Esophagus mucosa (tissue), 1 donor: Measurements from ENCODE around the gene NDUFB8. TPM values are rescaled to one million over a fixed set of nuclear protein-coding genes. Genes with fewer than 3 reads are reported as not detected.
A peak's percentile ranks its signal among the peaks of the same experiment; 100 is the strongest.

Source experiments
- ATAC-seq: fragments of 200-7000 bp; cut with Tn5 transposase; one replicate; pipeline ENCODE4 v1.9.1; 2020
- total RNA-seq: library from RNA; stranded (reverse); gene quantifications from one replicate; pipeline ENCODE4 v1.2.4, GENCODE V29; 2023
- donor health status: DM: yes; HTN: yes; CAD: no.

The NDUFB8 gene
- total RNA-seq, 1 donor from 2014 or later, result 144 TPM

DNA sequence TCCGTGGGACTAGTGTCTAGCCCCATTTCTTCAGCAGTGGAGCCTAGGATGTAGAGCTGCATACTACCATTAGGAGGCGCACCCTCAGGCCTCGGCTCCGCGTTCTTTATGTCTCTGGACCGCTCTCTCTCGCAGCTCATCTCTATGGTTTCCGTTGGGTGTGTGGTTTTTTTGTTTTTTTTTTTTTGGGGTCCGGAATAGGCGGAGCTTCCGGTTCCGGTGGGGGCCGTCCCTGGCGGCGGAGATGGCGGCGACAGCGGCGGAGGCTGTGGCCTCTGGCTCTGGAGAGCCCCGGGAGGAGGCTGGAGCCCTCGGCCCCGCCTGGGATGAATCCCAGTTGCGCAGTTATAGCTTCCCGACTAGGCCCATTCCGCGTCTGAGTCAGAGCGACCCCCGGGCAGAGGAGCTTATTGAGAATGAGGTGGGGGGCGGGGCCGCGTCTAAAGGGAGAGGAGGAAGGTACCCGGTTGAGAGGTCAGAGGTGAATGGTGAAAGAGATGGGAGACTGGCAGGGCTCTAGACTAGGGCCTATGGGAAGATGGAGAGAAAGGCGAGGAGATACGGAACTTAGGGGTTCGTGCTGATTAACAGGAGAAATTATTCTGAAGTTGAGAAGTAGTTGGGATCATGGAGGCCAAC lies 6.2 kb upstream of the NDUFB8 start, which contains the start of gene HIF1AN:
TSS of gene HIF1AN (plus strand) at position 229 of the 639 bp plus-strand sequence. CDS start at position 245, 16 bp downstream.
- ATAC-seq, result peak; percentile 99

- no peak for ATAC-seq
Observed at GRCh38 chr10:100535338-100535714, 5.7 kb upstream of the NDUFB8 start.

DNA sequence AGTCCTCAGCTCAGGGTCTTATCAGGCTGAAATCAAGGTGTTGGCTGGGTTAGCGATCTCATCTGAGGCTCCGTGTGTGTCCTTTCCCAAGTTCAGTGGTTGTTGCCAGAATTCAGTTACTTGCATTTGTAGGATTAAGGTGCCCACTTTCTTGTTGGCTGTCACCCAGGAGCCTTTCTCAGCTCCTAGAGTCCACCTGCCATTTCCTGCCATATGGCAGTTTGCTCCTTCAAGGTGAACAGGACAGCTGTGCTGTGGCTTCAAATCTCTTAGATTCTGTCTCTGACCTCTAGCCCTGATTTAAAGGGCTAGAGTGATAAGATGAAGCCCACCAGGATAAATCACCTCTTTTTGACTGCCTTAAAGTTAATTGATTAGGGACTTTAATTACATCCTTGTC lies 5.1 kb upstream of the NDUFB8 start:
- ATAC-seq, result no peak

- ATAC-seq, result no peak
Observed at GRCh38 chr10:100531761-100532160, 2.1 kb upstream of the NDUFB8 start.

GRCh38 chr10:100528921-100529474 lies 673 bp downstream of the NDUFB8 start:
- no peak for ATAC-seq

DNA sequence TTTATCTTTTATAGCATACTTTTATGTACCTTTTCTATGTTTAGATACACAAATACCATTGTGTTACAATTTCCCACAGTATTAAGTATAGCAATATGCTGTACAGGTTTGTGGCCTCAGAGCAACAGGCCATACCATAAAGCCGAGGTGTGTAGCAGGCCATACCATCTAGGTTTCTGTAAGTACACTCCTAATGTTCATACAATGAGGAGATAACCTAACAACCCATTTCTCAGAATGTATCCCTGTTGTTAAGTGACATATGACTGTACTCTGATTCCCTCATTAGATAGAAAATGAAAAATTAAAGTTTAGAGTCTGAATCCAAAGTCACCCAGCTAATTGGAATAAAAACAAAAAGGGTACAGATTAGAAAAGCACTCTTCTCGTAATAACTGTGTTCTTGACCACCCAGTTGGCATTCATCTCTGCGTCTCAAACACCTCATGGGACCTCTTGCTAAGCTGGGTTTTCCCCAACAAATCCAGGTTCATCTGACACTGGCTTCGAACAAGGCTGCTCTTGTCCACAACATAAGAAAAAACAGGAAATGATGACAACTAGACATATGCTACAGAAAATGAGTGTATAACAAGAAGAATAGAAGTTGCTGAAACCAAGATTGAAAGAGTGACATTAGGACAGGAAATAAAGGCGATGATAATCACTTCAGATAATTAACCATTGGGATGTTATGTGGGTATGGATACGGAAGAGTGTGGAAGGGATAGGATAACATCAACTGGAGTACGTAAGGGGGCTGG lies 1.4 kb downstream of the NDUFB8 start:
- no peak for ATAC-seq

DNA sequence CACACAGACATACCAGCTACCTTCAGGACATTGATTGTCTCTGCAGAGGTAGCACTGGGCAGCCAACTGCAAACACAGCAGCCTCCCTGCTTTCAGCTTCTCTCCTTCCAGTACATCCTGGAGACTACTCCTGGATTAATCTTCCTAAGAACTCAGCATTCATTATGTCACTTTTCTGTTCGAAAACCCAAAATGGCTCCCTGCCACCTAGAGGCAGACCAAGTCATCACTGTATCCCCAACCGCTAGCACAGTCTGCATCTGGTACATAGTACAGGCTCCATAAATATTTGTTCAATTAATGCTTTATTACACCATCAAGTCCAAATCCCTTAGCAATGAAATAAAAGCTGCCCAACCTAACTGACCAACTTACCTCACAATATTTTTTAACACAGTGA lies 5.0 kb downstream of the NDUFB8 start:
- ATAC-seq, result no peak

GRCh38 chr10:100524206-100524605 lies 5.5 kb downstream of the NDUFB8 start:
- no peak for ATAC-seq

GRCh38 chr10:100522945-100523344 lies 6.7 kb downstream of the NDUFB8 start:
- ATAC-seq, result no peak

DNA sequence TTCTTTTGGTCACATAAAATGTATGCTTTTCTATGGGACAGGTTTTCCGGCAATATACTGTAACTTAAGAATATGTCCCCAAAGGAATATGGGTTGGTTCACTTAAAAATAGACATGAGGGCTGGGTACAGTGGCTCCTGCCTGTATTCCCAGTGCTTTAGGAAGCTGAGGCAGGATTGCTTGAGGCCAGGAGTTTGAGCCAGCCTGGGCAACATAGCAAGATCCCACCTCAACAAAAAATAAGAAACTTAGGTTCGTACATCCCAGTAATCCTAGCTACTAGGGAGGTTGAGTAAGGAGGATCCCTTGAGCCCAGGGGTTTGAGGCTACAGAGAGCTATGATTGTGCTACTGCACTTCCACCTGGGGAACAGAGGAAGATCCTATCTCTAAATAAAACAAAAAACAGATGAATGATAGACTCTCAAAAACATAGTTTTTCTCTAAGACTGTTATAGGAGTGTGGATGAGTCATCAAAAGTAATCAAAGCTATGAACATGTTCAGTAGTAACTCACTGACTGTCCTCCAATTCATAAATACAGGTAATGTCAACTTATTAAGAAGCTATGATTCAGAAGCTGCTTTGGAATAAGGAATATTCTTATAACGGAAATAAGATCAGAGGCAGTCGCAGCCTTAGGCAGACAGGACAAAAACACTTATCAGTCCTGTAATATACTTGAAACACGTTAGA lies 7.4 kb downstream of the NDUFB8 start:
- no peak for ATAC-seq

- ATAC-seq, result no peak
Observed at GRCh38 chr10:100520811-100521210, 8.9 kb downstream of the NDUFB8 start.

DNA sequence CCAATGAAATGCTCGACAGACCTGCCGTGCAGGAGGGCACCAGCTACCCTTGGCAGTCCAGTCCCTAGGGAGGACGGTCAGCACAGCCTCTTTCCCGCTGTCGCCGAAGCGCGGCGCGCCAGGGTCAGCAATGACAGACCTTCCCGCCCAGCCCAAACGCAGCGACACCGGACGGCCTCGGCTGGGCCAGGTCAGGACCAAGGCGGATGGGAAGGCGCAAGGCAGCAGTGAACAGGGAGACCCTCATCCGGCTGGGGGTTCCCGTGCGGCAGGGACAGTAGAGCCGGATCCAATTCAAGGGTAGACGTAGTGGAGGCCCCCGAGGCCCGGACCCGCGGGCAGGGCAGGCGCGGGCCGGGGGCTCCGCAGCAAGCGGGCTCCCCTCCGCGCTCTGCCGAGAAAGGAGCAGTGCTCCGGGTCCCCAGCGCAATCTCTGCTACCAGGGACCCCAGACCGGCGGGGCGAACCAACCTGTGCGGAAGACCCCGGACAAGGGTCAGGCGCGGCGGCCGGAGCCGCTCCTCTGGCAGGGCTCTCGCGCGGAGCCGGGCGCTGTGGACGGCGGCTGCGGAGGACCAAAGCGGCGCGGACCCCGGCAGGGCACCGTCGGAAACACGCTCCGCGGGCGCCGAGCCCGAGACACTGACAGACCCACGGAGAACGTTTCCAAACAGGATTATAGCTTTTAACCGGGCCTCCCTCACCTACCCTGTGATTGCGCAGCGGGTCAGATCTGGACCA lies 10.2 kb downstream of the NDUFB8 start, which contains the start of gene SEC31B:
TSS of gene SEC31B (minus strand) at position 551 of the 741 bp plus-strand sequence. CDS start 2,909 bp downstream, outside the sequence.
- ATAC-seq, result peak; percentile 40

DNA sequence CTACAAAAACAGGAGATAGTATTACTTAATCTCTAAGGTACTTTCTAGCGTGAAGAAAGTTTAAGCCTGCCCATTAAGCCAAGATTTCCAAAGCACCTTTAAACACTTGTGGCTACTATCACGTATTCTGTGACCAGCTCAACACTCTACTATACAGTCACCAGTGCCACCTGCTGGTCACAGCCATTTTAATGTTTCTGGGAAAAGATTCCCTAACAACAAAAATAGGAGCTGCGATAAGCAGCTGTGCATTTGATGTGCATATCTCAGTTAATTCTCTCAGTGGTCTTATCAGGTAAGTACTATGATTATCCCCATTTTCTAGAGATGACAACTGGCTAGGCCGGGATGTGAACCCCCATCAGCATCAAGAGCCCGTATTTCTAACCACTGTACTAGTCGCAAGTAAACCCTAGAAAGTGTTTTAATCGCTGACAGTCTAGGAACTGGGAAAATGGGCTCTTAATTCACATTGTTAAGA lies 10.9 kb downstream of the NDUFB8 start:
- ATAC-seq, result peak; percentile 76

GRCh38 chr10:100516847-100517246 lies 12.8 kb downstream of the NDUFB8 start:
- ATAC-seq, result no peak

DNA sequence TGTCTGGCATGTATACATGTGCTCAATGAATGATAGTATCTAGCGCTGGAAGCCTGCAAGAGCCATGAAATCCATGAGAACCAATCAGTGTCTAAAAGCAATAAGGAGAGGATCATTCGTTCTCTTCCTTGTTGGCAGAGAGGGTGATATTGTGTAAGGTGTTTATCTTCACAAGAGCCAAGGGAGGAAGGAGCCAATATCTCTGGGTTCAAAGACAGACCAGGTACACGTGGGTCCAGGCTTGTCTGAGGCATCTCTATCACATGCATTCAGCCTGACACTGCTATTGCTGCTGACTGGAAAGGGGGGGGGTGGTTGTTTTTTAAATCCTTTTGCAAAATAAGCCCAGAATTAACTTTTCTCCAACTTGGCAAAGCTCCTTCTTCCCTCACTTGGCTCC lies 14.1 kb downstream of the NDUFB8 start:
- ATAC-seq, result peak; percentile 23

- peak; percentile 49 for ATAC-seq
Observed at GRCh38 chr10:100510533-100511308, 18.9 kb downstream of the NDUFB8 start.

- peak; percentile 15 for ATAC-seq
Observed at GRCh38 chr10:100509241-100509840, 20.3 kb downstream of the NDUFB8 start.

DNA sequence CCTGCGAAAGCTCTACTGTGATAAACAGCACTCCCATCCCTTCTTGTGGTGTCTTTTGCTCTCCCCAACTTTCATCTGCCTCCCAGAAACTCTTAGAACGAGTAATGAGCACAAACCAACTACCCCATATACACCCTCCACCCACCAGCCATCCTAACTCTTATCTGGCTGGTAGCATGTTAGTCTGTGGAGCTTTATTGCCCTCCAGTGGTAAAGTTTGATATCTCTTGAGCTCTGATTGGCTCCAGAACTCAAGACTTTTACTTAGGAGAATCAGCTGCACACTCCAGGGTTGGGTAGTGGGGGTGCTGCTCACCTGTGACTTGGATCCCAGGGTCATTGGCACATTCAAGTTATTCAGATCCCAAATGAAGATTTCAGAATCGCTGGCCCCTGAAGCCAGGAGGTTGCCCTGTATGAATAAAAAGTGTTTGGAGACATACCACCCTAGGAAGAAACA lies 20.9 kb downstream of the NDUFB8 start:
- peak; percentile 60 for ATAC-seq

GRCh38 chr10:100508266-100508665 lies 21.4 kb downstream of the NDUFB8 start:
- no peak for ATAC-seq

DNA sequence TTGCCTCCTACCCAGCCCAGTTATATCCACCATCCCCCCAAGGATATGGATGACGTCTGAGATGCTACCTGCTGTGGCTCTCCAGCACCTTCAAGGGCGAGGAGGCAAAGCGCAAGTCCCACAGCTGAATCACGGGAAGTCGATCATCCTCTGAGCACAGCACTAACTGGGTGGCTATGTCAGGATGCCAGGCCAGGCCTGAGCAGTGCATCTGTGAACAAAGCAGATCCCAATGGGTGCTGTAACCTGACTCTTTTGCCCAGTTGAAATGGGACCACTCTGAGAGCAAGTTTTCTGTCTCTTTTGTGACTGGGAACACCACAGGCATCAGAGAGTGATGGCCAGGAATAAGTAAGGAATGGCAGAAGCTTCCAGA lies 22.3 kb downstream of the NDUFB8 start:
- no peak for ATAC-seq
